ENCODE measurements around the gene C14orf119.

DNA sequence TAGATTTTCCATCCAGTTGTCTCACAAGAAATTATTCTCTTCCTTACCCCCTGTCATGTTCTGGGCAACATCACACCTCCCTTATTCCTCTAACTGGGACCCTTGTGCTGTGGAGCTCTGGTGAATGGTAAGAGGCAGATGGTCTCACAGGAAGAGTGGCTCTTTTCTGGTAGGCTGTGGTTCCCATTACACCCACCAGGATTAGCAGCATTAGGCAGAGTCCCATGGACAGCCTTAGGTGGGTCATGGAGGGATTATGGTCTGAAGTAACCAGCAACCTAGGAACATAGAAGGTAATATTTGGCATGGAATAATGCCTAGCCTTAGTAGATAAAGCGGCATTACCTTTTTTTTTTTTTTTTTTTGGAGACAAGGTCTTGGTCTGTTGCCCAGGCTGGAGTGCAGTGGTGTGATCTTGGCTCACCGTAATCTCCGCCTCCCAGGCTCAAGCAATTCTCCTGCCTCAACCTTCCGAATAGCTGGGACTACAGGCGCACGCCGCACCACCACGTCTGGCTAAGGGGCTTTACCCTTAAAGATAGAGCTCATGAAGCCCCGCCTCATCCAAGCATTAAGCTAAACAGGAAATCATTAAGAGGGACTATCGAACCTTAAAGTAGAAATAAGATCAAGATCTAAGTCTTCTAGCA, 4.0 kb downstream of the C14orf119 start:
- TF ChIP-seq, protein P1, sequence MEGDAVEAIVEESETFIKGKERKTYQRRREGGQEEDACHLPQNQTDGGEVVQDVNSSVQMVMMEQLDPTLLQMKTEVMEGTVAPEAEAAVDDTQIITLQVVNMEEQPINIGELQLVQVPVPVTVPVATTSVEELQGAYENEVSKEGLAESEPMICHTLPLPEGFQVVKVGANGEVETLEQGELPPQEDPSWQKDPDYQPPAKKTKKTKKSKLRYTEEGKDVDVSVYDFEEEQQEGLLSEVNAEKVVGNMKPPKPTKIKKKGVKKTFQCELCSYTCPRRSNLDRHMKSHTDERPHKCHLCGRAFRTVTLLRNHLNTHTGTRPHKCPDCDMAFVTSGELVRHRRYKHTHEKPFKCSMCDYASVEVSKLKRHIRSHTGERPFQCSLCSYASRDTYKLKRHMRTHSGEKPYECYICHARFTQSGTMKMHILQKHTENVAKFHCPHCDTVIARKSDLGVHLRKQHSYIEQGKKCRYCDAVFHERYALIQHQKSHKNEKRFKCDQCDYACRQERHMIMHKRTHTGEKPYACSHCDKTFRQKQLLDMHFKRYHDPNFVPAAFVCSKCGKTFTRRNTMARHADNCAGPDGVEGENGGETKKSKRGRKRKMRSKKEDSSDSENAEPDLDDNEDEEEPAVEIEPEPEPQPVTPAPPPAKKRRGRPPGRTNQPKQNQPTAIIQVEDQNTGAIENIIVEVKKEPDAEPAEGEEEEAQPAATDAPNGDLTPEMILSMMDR (IDR thresholded peaks at IDR 0.05; ENCODE audit: low read depth, low read length, poor library complexity, severe bottlenecking): no peak
- no peak for TF ChIP-seq EZH2phosphoT487 (IDR thresholded peaks at IDR 0.05; ENCODE audit: borderline replicate concordance, low read length)
